HG03135 (cell line): ENCODE results near the gene VCP.
"Not testable (repeated sequence)": the region's sequence is repeated elsewhere in the genome, so short reads cannot be mapped to it uniquely, and the experiment has no call there.

Source experiments
- ATAC-seq: cut with Tn5 transposase; IDR thresholded peaks from one replicate; pipeline ENCODE4 v1.9.1; 2021; ENCODE audit warnings: mild to moderate bottlenecking, moderate library complexity; ENCODE audit not compliant: unreplicated experiment

VCP gene

GRCh38 chr9:35026671-35027070 lies 45.8 kb downstream of the VCP start:
- ATAC-seq = no peak

- not testable (repeated sequence) for ATAC-seq
Measured at GRCh38 chr9:35023443-35023842, 49.0 kb downstream of the VCP start.

GRCh38 chr9:35014517-35014916 lies 57.9 kb downstream of the VCP start:
- no peak for ATAC-seq

- ATAC-seq = no peak
Measured at GRCh38 chr9:35010351-35010958, 62.0 kb downstream of the VCP start.
